NCI-H524 treated with DMSO at 0.1 percent for 48 hours (cell line): ENCODE measurements around the gene SRC.
"Not testable (repeated sequence)": the region's sequence is repeated elsewhere in the genome, so short reads cannot be mapped to it uniquely, and the experiment has no call there.

Source experiments
- DNase-seq: peaks from one replicate; lab custom pipeline; 2025; lab: John Stamatoyannopoulos, UW

The SRC gene

DNA sequence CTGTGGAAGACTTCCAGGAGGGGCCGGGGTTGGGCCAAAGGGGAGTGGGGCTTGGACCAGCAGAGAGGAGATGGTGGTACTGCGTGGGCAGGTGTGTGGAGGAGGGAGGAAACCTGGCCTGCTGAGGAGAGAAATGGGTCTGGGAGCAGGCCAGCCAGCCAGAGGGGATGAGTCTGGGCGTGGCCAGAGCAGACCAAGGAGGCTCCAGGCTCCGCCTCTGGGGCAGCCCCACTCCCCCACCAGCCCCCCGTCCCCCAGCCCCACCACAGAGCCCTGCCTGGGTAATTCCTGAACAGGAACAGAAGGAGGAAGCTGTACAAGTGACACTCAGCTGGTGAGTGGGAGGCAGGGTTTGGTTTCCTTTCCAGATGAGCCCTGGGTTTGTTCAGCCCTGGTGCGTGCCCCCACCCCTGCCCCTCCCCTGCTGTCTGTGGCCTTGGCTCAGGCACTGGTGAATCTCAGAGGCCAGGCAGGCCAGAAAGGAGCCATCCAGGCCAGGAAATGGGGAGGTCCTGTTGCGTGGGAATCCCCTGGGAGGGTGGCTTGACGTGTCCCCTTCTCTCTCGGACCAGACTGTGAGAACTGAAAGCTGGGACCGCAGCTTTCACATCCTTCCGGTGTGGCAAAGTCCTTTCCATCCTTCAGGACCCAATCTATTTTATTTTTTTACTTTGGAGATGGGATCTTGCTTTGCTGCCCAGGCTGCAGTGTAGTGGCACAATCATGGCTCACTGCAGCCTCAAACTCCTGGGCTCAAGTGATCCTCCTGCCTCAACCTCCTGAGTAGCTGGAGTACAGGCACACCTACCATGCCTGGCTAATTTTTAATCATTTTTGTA is 9.4 kb upstream of the SRC start:
- no peak for DNase-seq

DNA sequence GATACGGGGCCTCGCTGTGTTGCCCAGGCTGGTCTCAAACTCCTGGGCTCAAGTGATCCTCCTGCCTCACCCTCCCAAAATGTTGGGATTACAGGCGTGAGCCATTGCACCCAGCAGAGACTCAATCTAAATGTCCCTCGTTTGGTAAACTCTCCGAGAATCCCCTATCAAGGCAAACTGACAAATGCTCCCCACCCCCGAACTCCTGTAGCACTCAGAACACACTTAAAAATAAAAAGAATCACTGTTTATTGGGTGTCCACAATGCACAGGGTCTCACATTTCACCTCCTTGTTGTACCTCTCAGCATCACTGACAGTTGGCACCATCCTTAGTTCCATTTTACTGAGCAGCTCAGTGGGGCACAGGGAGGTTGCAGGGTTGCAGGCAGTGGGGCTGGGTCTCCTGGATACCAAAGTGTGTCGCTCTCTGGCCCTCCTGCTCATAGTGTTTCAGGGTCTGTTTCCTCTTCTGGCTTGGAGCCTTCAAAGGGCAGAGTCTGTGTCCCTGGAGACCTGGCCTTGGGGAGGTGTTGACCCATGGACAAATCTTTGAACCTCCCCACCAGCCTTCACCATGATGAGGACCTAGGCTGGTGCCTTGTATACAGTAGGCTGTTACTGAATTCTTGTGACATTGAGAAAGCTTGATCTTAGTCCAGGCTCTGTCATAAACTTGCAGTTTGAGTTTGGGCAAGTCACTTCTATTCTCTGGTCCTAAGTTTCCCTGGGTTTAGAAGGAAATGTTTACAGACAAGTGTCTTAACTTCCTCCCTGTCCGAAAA is 8.5 kb upstream of the SRC start:
- no peak for DNase-seq

DNA sequence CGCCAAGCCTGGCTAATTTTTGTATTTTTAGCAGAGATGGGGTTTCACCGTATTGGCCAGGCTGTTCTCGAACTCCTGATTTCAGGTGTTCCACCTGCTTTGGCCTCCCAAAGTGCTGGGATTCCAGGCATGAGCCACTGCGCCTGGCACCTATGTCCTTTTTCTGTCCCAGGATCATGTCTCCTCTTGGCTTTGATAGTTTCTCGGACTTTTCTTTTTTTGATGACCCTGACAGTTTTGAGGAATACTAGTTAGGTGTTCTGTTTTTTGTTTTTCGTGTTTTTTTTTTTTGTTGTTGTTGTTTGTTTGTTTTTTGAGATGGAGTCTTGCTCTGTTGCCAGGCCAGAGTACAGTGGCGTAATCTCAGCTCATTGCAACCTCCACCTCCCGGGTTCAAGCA is 7.6 kb upstream of the SRC start:
- not testable (repeated sequence) for DNase-seq

DNA sequence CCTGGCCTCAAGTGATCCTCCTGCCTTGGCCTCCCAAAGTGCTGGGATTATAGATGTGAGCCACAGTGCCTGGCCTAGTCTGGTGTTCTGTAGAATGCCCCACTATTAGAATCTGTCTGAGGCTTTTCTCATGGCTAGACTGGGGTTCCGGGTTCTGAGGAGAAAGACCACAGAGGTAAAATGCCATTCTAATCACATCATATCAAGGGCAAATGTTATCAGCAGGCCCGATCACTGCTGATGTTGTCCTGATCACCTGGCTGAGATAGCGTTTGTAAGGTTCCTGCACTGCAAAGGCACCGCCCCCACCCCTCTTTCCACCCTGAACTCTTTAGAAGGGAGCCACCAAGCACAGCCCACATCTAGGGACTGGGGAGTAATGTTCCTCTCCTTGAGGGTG is 6.7 kb upstream of the SRC start:
- DNase-seq = no peak

DNA sequence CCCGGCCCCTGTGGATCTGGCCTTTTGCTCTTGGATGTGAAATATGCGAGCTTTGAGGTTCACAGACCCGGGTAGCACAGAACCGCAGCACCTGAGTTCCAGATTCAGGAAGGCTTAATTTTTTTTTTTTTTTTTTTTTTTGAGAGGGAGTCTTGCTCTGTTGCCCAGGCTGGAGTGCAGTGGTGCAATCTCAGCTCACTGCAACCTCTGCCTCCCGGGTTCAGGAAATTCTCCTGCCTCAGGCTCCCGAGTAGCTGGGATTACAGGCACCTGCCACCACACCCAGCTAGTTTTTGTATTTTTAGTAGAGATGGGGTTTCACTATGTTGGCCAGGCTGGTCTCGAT is 6.2 kb upstream of the SRC start:
- not testable (repeated sequence) for DNase-seq

DNA sequence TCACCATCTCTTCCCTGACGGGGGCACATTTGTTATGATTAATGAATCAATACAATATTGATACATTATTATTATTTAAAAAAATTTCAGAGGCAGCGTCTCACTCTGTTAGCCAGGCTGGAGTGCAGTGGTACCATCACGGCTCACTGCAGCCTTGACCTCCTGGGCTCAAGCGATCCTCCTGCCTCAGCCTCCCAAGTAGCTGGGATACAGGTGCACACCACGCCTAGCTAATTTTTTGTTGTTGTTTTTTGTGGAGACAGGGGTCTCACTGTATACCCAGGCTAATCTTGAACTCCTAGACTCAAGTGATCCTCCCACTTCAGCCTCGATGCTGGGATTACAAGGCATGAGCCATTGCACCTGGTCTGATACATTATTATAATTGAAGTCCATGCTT is 4.9 kb upstream of the SRC start:
- no peak for DNase-seq

DNA sequence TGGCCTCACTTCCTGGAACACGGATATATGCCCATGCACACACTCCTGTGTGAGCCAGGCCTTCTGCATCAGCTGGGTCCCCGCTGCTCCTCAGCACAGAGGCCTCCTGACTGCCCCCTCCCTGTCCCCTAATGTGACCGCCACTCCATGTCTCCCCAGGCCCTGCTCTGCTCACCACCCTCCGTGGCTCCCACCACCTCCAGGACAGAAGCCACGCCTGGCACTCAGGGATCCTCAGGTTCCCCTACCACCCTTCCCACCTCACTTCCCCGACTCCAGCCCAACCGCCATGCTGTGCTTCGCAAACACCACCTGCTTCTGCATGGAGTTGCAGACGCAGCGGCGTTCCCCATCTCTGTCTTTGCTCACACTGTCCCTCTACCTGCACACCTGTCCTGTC is 4.3 kb upstream of the SRC start:
- DNase-seq = no peak

DNA sequence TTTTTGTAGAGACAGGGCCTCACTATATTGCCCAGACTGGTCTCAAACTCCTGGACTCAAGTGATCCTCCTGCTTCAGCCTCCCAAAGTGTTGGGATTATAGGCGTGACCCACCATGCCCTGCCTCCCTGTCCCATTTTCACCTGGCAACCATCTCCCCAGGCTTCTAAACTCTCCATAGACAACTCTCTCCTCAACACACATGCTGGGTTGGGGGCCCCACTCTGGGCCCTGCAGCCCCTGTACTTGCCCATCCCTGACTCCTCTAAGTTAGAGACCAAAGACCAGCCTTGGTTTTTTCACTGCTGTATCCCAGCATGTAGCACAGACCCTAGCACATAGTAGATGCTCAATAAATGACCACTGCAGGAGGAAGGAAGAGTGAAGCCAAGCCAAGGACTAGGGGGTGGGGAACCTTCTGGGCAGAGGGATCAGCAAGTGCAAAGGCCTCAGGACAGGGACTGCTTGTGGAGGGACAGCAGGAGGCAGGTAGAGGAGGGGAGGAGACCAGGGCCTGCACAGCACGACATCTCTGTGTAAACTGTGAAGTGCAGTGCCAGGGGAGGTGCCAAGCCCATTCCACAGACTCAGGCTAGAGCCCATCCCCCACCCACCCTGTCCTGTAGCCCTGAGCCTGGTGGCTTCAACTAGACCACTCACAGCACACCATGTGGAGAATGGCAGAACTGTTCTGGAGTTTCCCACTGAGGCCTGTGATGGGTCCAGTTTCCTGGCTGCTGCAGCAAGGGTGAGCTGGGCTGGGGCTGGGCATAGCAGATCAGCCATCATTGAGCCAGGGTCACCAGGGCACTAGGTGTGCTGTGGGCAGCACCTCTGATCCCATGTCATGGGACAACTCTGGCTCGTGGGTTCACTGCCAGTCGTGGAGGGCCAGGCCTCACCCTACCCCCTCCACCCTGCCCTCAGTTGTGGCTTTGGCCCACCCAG is 3.4 kb upstream of the SRC start:
- DNase-seq = no peak

DNA sequence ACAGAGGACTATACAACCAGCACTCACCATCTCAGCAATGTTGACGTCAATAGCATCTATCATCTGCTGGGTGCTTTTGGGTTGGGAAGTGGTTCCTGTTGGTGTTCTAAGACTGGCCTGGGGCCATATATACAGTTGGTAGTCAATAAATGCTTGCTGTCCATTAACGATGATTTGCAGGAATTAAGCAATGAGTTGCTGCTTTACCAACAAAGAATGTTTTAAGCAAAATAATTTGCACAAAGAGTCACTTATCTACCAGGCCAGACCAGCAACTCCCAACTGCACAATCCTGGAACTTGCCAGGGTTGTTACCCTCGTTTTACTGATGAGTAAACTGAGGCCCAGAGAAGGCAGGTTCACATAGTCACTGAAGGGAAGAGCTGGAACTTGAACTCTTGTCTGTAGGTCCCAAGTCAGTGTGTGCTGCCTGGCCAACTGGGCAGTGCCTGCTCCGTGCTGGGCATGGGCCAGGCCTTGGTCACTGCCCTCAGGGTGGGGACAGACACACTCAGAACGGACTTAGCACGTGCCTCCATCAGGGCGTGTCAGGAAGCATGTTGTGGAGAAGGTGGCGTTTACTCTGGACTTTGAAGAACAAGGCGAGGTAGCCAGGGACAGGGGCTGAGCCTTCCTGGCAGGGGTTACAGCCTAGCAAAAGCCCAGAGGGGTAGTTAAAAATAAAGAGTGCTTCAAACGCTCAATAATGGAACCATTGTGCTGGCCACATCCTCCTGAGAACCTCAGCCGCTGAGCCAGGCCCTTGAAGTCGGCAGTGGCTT is 2.5 kb upstream of the SRC start:
- DNase-seq = no peak

DNA sequence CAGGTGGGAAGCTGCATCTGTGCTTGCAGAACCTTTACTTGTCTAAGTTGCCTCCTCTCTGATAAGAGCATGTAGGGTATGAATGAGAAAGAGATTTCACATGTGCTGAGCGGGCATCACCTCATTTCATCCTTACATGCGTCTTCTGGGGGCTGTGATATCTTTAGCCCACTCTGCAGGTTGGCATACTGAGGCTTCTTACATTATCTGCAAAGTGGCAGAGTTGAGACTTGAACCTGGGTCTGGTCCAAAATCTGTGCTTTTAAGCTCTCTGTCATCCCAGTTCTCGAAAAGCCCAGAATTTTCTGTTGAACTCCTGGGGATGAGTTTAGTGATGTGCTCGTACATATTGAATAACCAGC is 2.0 kb upstream of the SRC start:
- no peak for DNase-seq

DNA sequence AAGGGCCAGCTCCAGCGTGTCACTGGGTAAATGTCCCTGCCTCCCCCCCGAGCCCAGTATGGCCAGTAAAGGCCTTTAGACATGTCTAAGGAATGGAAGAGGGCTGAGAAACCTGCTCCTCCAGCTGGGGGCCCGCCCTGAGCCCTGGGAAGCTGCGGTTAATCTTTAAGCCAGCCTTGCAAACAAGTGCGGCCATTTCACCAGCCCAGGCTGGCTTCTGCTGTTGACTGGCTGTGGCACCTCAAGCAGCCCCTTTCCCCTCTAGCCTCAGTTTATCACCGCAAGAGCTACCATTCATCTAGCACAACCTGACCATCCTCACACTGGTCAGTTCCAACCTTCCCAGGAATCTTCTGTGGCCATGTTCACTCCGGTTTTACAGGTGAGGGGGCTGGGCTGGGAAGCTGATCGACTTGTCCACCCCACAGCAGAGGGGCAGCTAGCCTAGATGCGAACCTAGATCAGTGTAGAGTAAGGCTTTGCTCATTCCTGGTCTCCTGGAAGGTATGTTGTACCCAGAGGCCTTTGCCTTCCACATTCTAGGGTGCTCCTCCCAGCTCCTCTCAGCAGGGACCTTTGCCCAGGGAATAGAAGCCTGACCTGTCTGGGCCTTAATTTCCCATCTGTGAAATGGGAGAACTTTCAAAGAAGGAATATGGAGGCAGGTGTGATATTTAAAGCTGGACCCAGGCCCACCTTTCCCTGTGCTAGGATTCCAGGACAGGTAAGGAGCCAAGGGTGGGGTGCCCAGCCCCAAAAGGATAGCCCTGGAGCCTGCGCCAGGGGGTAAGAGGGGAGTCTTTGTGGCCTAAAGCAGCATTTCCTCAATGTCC is 1.2 kb upstream of the SRC start:
- no peak for DNase-seq

DNA sequence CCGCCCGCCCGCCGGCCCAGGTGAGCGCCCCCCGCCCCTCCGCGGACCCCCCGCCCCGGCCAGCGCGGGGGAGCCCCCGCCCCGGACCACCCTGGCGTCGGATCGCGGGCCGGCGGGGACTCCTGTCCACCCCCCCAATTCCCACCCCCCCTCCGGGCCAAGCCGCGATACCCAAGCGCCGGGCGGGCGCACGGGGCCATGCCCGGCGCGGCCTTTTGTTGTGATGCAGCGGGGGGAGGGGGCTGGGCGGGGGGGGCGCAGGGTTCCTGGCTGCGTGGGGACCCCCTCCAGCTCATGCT is 245 bp downstream of the SRC start:
- no peak for DNase-seq

DNA sequence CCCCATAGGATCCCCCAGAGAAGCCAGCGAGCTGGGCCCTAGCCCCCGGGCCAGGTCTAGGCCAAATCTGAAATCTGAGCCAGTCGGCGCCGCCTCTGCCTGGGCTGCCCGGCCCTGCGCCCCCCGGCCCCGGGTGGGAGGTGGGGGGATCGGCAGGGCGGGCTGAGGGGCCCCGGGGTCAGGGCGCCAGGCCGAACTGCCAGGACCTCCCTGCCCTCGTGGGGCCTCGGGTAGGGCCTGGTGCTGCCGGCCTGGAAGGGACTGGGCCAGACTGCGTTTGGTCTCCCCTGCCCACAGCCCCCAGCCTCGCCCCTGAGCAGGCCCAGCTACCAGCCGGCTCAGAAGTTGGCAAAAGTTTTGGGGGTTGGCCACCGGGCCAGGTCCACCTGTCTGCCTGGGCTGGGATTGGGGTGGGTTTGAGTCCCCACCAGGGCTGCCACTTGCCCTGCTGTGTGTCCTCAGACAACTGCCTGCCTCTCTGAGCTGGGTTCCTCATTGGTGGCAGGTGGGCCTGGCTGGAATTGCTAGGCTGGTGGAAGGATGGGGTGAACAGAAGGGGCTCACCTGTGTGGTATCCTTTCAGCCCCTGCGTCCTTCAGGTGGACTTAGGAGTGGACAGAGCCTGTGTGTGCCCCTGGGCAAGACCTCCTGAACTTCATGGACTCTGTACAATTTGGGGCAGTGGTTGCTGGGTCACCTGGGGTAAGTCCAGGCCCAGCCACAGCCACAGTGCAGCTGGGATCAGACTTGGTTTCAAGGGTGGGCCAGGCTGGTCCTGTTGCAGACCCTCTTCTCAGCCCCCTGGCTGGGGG is 801 bp downstream of the SRC start:
- no peak for DNase-seq

DNA sequence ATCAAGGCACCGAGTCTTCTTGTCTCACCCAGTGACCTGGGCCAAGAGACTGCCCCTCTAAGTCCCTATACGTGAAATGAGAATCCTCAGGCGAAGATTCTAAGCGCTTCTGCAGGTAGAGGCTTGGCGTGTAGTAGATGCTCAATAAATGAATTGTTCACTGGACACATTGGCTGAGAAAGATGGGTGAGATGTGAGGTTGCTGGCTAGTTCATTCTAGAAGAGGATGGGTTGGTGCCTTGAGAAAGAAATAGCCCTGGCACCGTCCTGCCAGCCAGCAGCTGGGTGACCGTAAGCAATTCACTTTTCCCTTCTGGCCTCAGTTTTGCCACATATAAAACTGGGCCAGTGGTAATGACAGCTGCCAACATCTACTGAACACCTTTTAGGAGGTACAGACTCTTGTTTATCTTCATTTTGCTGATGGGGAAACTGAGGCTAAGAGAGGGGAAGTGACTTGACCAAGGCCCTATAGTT is 1.4 kb downstream of the SRC start:
- no peak for DNase-seq

DNA sequence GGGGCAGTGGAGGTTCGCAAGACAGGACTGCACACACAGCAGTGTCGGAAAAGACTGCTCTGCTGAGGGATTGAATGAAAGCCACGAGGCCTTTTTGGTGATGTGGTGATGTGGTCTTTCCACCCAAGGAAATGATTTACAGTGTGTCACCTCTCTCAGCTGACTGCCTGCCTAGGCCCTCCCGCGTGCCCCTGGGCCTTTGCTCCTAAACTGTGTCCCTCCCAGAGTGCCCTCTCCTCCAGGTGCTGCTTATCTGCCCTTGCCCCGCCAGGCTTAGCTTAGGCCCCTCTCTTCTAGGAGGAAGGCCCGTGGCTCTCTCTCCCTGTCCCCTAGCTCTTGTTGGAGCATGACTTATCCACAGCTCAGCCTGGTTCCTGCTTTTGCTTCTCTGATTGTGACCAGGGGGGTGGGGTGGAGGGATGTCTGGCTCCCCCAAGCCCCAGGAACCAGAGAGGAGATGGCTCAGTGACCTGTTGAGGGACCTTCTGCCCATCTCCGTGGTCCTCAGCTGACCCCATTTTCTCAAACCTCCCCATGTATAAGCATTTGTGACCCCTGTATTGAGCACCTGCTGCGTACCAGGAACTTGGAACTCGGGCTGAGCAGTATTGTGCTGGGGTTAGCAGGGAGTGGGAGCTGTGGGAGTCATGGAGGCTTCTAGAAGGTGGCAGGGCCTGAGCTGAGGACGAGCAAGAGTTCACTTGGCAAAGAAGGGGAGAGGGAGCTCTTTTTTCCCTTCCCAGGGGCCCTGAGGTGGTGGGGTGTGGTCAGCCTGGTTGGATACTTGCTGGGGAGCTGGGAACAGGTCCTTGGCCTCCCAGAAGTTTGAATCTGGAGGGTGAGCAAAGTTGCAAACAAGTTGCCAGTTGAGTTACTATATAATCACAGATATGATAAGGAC is 2.2 kb downstream of the SRC start:
- DNase-seq = no peak

DNA sequence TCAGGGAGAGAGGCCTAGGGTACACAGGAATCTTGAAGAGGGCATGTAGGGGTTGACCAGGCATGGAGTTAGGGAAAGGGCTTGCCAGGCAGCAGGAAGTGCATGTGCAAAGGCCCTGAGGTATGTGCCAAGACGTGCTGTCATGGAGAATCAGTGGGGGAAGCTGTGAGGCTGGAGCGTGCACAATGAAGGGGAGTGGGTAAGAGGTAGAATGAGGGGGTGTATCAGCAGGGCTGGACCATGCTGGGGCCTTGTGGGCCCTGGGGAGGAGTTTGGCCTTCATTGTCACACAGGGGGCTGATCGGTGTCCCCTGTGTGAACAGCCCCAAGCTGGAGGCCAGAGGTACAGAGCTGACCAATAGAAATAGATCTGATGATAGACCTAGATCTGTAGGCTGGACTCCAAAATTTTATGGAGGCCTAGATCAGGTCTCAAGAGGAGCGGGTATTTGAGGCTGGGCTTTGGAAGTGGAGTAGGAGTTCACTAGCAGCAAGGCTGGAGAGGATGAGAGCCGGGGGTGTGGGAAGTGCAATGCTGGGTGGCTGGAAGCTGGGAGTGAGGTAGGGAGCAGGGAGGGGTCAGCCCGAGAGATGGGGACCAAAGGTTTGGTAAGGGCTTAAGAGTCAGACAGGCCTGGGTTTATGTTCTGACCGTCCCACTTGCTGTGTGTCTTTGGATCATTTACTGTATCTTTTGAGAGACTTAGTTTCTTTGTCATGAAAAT is 3.0 kb downstream of the SRC start:
- no peak for DNase-seq

DNA sequence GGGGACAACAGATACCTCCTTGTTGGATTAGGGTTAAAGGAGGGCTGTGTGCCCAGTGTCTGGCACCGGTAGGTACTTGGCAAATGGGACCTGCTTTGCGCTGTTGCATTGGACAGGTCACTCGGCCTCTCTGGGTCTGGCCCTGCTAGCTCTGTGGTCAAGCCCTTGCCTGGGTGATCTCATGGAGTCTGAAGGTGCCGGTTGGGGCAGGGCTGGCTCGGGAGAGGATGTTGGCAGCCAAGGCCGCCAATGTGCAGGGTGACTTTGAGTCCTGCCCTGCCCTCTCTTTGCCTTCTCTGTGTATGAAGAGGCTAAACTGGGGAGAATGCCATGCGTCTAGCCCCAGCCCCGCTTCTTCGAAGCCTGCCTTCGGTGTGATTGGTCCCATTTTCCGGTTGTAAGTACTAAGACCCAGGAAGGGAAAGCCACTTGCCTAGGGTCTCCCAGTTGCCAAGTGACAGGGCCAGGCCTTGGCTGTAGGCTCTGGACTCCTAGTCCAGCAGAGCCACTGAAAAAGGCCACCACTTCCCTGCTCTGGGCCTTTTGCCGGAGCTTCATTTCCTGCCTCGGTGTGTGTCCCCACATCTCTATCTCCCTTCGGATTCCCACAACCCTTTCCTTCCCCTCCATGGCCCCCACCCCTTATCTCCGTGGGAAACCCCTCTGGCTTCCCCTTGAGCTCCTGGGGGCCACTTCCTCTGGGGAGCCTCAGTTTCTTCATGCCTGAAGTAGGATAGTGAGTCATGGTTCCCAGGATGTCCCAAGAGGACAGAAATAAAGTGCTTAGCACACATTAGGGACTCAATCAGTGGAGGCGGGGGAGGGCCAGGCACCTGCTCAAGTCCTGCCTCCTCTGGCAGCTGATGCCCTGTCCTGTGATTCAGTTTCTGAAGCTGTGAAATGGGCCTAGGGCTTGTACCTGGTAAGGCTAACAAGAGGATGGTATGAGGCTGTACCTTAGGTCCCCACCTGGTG is 3.9 kb downstream of the SRC start:
- no peak for DNase-seq
